ENCODE results near the gene TMEM72.
"Not testable (repeated sequence)": the region's sequence is repeated elsewhere in the genome, so short reads cannot be mapped to it uniquely, and the experiment has no call there.

The TMEM72 gene

DNA sequence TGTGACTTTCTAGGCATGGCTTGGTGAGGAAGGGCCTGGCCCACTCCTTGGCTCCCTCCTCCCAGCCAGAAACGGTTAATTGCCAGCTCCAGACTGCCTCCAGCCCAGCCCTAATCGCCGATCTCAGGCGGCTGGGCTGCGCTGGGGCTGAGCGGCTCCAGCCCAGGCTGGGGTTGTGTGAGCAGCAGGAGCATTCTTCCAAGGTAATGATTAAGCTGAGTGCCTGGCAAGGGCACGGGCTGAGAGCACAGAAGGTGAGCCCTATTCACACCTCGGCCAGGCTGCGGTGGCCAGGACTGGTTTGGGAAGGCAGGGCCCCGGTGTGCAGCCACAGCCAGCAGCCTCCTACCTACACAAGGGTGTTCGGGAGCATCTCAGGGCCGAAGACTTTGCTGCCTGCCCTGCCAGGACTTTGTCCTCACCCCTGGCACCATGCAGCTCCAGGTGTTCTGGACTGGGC lies at the start of gene TMEM72:
TMEM72 (plus strand) TSS at position 257 of the 460 bp plus-strand sequence; CDS start at position 433, 176 bp downstream.
- Mint-ChIP-seq H3K36me3 (ENCODE audit: insufficient read depth) (no peaks in the 10 kb centered on the region), H3K9me3 (no peaks in the 10 kb centered on the region), H3K4me3 (no peak within 1 kb of the TSS), H3K27ac (ENCODE audit: low read depth) (no peak within 1 kb of the TSS), H3K27me3 (peaks cover 10% of the 10 kb centered on the region), H3K4me1 (peaks cover 9% of the 10 kb centered on the region)
- ATAC-seq (replicated peaks; ENCODE audit: extremely low read depth, poor library complexity, severe bottlenecking) = no peak
- no peak for DNase-seq (ENCODE audit: low spot score in 2 of 2)

DNA sequence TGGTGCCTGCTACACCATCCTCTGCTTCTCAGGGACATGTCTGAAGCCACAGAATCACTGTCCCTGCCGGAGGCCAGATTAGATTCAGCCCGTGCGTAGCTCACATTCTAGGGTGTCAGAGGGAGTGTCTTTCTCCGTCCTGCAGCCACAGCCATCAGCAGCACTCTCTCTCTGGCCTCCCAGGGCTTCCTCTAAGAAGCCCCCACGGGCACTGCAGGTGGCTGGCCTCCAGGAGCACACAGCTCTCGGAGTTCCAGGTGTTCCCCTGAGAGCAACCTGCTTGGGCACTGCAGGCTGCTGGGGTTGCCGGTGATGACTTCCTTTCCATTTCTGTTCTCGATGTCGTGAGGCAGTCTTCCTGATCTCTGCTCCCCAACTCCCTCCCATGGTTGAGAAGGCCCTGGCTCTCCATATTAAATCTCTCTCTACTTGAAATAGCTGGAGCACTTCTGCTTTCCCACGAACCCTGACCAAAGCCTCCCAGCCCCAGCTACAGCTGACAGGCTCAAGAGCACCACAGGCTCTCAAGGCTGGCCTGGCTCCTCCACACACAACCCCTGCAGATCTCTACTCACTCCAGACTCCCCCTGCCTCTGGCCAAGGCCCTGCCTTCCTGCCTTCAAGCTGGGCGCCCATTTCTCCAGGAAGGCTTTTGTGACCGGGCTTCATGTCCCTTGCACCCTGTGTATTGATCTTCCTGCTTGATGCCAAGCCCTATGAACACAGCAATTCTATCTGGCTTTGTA lies 49.0 kb upstream of the TMEM72 start:
- DNase-seq (ENCODE audit: low spot score in 2 of 2) (no peak), ATAC-seq (replicated peaks; ENCODE audit: extremely low read depth, poor library complexity, severe bottlenecking) (no peak)
- H3K4me3 Mint-ChIP-seq = no peak overlapping the region
- peaks cover 1% of the 10 kb centered on the region for H3K36me3 Mint-ChIP-seq (ENCODE audit: insufficient read depth)
- peaks cover 53% of the 10 kb centered on the region for H3K27me3 Mint-ChIP-seq
- no peaks in the 10 kb centered on the region for H3K9me3 Mint-ChIP-seq
- H3K4me1 Mint-ChIP-seq = peaks cover 14% of the 10 kb centered on the region
- H3K27ac Mint-ChIP-seq (ENCODE audit: low read depth) = no peak overlapping the region

DNA sequence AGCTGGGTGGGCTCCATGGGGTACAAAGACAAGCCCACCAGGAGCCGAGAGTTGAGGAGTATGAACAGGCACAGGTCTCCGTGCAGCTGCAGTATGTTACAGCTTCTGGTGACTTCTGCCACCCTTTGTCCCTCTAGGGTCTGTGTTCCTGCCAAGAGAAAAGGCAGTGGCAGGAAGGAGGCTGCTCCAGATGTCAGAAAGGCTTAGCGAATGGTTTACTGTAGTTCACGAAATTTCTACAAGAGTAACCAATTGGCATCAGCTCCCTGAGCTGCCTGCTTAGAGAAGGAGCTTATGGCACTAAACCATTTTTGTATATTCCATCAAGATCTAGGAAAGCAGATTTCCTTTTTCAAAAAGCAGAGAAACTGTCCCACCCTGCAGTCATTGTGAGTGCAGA lies 48.2 kb upstream of the TMEM72 start:
- Mint-ChIP-seq H3K4me1 (peaks cover 14% of the 10 kb centered on the region), H3K27ac (ENCODE audit: low read depth) (no peak overlapping the region), H3K9me3 (no peaks in the 10 kb centered on the region), H3K36me3 (ENCODE audit: insufficient read depth) (peaks cover 1% of the 10 kb centered on the region), H3K4me3 (no peak overlapping the region), H3K27me3 (peaks cover 61% of the 10 kb centered on the region)
- DNase-seq (ENCODE audit: low spot score in 2 of 2) (no peak), ATAC-seq (replicated peaks; ENCODE audit: extremely low read depth, poor library complexity, severe bottlenecking) (no peak)

DNA sequence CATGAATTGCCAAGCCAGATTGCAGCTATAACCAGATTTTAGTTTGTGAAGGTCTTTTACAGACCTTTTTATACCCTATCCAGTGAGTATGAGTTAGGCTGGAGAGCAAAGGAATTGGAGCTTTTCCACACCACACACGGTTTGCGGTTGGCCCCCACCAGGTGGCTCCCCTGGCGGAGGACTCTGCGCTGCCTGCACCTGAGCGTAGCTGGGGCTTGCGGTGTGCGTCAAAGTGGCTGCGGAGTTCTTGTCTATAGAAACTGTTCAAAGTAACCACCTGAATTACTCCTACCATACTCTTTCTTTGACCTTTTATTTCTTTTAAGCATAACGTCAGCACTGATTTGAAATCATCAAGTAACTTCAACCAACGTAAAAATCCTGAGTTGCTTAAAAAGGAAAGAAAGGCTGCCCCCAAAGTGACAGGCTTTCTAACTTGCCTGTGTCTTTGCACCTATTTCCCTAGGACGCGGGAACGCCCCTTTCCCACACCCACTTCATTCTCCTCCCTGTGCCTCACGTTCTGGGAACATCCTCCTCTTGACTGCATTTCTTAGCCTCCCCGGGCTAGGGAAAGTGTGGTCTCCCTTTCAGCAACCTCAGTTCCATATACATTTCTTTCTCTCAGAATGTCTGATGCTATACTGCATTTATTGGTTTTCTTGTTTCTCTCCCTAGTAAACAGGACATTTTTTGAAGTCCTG lies 47.6 kb upstream of the TMEM72 start:
- Mint-ChIP-seq H3K36me3 (ENCODE audit: insufficient read depth) (peaks cover 1% of the 10 kb centered on the region), H3K4me1 (peaks cover 14% of the 10 kb centered on the region), H3K4me3 (peak overlapping the region; percentile 82), H3K27me3 (peaks cover 67% of the 10 kb centered on the region), H3K27ac (ENCODE audit: low read depth) (no peak overlapping the region), H3K9me3 (no peaks in the 10 kb centered on the region)
- DNase-seq (ENCODE audit: low spot score in 2 of 2) (no peak), ATAC-seq (replicated peaks; ENCODE audit: extremely low read depth, poor library complexity, severe bottlenecking) (peak; percentile 41)

DNA sequence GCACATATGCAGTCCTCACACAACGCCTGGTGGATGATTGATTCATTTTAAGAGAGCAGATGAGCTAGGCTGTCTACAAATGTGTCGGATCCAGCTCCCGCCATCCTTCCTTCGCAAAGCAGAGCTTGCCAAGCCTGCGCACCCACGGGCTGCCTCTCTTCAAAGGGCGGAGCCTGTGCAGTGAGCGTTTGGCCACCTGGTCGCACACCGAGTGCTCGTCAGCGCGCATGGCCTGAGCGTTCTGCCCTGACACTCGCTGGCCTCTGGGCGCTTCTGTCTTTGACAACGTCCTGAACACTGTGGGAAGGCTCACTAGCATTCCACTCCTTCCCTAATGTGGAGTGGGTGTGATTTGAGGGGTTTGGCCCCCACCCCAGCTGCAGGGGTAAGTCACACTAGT lies 47.1 kb upstream of the TMEM72 start:
- peaks cover 72% of the 10 kb centered on the region for H3K27me3 Mint-ChIP-seq

DNA sequence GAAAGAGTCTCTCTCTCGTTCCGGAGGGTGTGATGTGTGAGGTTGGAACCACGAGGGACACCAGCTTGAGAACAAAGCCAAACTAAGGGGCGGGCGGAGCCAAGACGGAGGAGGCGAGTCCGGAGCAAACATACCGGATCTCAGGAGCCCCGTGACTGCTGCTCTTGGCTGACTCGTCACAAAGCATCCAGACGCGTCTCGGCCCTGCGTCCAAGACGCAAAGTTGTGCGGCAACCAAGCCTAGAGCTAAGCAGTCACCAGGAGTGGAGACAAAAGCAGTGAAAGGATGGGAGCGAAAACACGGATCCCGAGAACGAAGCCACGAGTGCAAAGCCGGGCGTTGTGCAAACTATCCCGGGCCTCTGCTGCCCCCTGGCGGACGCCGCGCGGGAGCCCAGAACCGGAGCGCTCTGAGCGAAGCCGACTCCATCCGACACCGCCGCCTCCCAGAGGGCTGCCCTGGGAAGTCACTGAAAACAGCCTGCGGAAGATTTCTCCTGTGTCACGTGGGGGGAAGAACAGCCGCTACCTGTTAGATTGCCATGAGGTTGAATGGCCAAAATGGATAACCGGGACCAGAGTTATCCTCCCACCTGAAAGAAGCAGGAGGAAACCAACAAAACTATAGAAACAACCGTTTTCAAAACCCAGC lies 46.4 kb upstream of the TMEM72 start:
- ATAC-seq (replicated peaks; ENCODE audit: extremely low read depth, poor library complexity, severe bottlenecking) (peak; percentile 74), DNase-seq (ENCODE audit: low spot score in 2 of 2) (peak; percentile 62 to 77)
- no peaks in the 10 kb centered on the region for H3K9me3 Mint-ChIP-seq
- H3K4me1 Mint-ChIP-seq = peaks cover 14% of the 10 kb centered on the region
- H3K4me3 Mint-ChIP-seq = peak overlapping the region; percentile 82
- H3K36me3 Mint-ChIP-seq (ENCODE audit: insufficient read depth) = peaks cover 1% of the 10 kb centered on the region
- H3K27me3 Mint-ChIP-seq = peaks cover 79% of the 10 kb centered on the region
- H3K27ac Mint-ChIP-seq (ENCODE audit: low read depth) = no peak overlapping the region

More for the DNA sequence above, 47.1 kb upstream of the TMEM72 start:
- peaks cover 14% of the 10 kb centered on the region for H3K4me1 Mint-ChIP-seq
- H3K9me3 Mint-ChIP-seq = no peaks in the 10 kb centered on the region
- ATAC-seq (replicated peaks; ENCODE audit: extremely low read depth, poor library complexity, severe bottlenecking) (no peak), DNase-seq (ENCODE audit: low spot score in 2 of 2) (no peak)
- peak overlapping the region; percentile 82 for H3K4me3 Mint-ChIP-seq
- H3K36me3 Mint-ChIP-seq (ENCODE audit: insufficient read depth) = peaks cover 1% of the 10 kb centered on the region
- no peak overlapping the region for H3K27ac Mint-ChIP-seq (ENCODE audit: low read depth)

DNA sequence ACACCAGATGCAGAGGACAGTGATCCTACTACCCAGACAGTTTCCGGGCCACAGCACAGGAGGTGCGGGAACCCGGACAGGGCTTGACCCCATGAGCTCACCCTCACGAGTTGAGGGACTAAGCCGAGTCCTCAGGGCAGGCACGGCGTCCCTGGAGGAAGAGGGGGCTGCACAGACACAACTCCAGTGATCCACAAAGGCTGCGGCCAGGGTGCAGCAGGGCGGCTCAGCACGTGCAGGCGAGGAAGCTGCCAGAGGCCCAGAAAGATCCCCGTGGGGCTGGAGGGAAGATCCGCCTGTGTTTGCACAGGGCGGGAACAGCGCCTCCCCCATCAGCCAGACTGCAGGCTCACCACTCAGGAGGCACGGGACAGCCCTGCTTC lies 45.9 kb upstream of the TMEM72 start:
- Mint-ChIP-seq H3K36me3 (ENCODE audit: insufficient read depth) (peaks cover 4% of the 10 kb centered on the region), H3K27me3 (peaks cover 84% of the 10 kb centered on the region), H3K27ac (ENCODE audit: low read depth) (no peak overlapping the region), H3K4me3 (peak overlapping the region; percentile 82), H3K4me1 (peaks cover 14% of the 10 kb centered on the region), H3K9me3 (no peaks in the 10 kb centered on the region)
- DNase-seq (ENCODE audit: low spot score in 2 of 2) (no peak), ATAC-seq (replicated peaks; ENCODE audit: extremely low read depth, poor library complexity, severe bottlenecking) (no peak)

DNA sequence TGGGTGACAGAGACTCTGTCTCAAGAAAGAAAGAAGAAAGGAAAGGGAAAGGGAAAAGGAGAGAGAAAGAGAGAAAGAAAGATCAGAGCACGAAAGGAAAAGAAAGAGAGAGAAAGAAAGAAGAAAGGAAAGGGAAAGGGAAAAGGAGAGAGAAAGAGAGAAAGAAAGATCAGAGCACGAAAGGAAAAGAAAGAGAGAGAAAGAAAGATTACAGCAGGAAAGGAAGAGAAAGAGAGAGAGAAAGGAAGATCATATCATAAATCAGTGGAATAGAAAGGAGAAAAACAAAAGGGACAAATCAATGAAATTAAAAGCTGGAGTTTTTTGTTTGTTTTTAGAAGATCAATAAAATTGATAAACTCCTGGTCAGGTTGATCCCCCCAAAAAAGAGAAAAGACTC lies 44.8 kb upstream of the TMEM72 start:
- H3K4me1 Mint-ChIP-seq = peaks cover 14% of the 10 kb centered on the region
- not testable (repeated sequence) for ATAC-seq (replicated peaks; ENCODE audit: extremely low read depth, poor library complexity, severe bottlenecking); H3K4me3 Mint-ChIP-seq; H3K36me3 Mint-ChIP-seq (ENCODE audit: insufficient read depth); H3K9me3 Mint-ChIP-seq; H3K27ac Mint-ChIP-seq (ENCODE audit: low read depth); DNase-seq (ENCODE audit: low spot score in 2 of 2)
- peaks cover 87% of the 10 kb centered on the region for H3K27me3 Mint-ChIP-seq

DNA sequence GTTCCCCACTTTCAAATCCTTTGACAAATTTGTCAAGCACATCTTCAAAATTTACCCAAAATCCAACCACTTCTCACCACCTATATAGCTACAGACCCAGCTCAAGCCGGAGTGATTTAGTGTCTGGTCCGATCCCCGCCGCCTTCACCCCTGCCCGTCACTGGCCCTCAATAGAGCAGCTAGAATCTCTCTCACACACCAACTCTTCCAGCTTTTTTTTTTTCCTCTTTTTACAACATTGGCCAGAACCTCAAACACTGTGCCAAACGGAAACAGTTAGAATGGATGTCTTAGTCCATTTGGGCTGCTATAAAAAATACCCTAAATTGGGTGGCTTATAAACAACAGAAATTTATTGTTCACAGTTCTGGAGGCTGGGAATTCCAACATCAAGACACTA lies 41.1 kb upstream of the TMEM72 start:
- peaks cover 3% of the 10 kb centered on the region for H3K36me3 Mint-ChIP-seq (ENCODE audit: insufficient read depth)
- H3K27me3 Mint-ChIP-seq = peaks cover 54% of the 10 kb centered on the region
- no peaks in the 10 kb centered on the region for H3K4me1 Mint-ChIP-seq

DNA sequence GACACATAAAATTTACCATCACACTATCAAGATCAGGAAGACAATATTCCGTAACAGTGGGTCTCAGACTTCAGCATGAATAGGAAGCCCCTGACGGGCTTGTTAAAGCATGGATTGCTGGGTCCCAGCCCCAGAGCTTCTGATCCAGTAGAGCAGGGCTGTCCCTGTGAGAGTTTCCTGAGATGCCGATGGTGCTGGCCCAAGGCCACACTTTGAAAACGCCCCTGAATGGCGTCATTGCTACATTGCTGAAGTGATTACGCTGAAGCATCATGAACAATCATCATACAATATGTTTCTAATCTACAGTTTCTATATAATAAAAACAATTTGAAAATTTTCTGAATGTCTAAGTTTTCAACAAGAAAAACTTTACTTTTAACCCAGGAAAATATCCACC lies 38.0 kb upstream of the TMEM72 start:
- Mint-ChIP-seq H3K27me3 (peaks cover 23% of the 10 kb centered on the region), H3K36me3 (ENCODE audit: insufficient read depth) (peaks cover 3% of the 10 kb centered on the region), H3K27ac (ENCODE audit: low read depth) (no peak overlapping the region), H3K9me3 (no peaks in the 10 kb centered on the region), H3K4me3 (no peak overlapping the region), H3K4me1 (no peaks in the 10 kb centered on the region)
- no peak for DNase-seq (ENCODE audit: low spot score in 2 of 2)
- no peak for ATAC-seq (replicated peaks; ENCODE audit: extremely low read depth, poor library complexity, severe bottlenecking)

More for the DNA sequence above, 41.1 kb upstream of the TMEM72 start:
- H3K4me3 Mint-ChIP-seq = no peak overlapping the region
- H3K27ac Mint-ChIP-seq (ENCODE audit: low read depth) = no peak overlapping the region
- H3K9me3 Mint-ChIP-seq = no peaks in the 10 kb centered on the region
- no peak for ATAC-seq (replicated peaks; ENCODE audit: extremely low read depth, poor library complexity, severe bottlenecking)
- no peak for DNase-seq (ENCODE audit: low spot score in 2 of 2)

DNA sequence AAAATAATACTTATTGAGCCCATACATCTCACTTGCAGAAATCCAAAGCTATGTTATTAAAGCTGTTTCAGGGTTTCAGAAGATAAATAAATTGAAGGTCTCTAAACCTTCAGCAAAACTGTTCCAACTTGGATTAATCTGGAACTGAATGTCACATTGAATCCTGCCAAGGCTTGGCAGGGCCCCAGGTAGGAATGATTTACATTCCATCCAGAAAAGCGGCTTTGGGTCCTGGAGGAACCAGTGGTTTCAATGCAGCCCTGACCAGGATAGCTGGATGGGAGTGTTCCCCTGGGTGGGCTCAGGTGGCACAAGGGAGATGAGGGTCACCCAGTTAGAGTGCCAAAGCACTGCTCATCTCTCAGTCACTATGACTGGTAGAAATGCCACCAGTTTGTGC lies 37.0 kb upstream of the TMEM72 start:
- H3K4me3 Mint-ChIP-seq = no peak overlapping the region
- peaks cover 7% of the 10 kb centered on the region for H3K4me1 Mint-ChIP-seq
- ATAC-seq (replicated peaks; ENCODE audit: extremely low read depth, poor library complexity, severe bottlenecking) (no peak), DNase-seq (ENCODE audit: low spot score in 2 of 2) (no peak)
- H3K36me3 Mint-ChIP-seq (ENCODE audit: insufficient read depth) = peaks cover 3% of the 10 kb centered on the region
- no peaks in the 10 kb centered on the region for H3K9me3 Mint-ChIP-seq
- no peak overlapping the region for H3K27ac Mint-ChIP-seq (ENCODE audit: low read depth)
- H3K27me3 Mint-ChIP-seq = peaks cover 20% of the 10 kb centered on the region

DNA sequence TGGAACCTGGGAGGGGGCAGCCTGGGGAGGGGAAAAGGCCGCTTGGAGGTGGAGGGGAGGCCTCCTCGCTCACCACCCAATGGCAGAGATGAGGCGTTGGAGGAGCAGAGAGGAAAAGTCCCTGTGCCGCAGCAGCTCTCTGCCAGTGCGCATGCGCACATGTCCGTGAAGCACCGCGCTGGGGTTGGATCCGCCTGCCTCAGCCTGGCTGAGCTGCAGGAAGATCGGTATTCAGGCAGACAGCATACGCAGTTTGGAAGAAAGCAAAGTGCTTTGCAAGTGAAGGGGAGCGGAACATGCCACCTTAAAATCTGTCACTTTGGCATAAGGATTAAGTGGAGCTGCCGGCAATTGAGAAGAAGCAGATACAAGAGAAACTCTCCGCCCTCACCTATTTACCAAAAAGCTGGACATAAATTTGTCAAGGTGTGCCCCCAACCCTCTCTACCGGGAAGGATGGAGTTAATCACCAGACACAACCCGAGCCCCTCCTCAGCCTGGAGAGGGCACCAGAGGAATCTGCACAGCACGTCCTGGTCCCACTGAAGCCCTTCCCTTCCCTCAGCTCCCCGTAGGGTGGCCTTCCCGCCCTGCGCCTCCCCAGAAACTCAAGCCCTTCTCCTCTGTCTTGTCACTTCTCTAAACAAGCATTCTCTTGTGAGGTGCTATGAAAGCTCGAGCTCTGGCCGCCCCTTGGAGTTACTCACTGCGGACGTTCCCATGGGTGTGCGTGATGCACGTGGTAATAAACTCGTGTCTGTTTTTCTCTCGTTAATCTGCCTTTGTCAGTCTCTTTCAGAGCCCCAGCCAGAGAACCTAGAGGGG lies 32.2 kb upstream of the TMEM72 start:
- ATAC-seq (replicated peaks; ENCODE audit: extremely low read depth, poor library complexity, severe bottlenecking) (peak; percentile 40), DNase-seq (ENCODE audit: low spot score in 2 of 2) (peak in 1 of 2 donors; percentile 33)
- Mint-ChIP-seq H3K27me3 (peaks cover 55% of the 10 kb centered on the region), H3K4me3 (peak overlapping the region; percentile 64), H3K4me1 (peaks cover 18% of the 10 kb centered on the region), H3K36me3 (ENCODE audit: insufficient read depth) (no peaks in the 10 kb centered on the region), H3K9me3 (no peaks in the 10 kb centered on the region), H3K27ac (ENCODE audit: low read depth) (no peak overlapping the region)

Measured in central memory CD8-positive, alpha-beta T cell (primary cell).